ENCODE measurements around the gene FLT1.

GRCh38 chr13:28474491-28475134 lies 20.3 kb downstream of the FLT1 start:
- TF ChIP-seq CTCF (IDR thresholded peaks at IDR 0.05) = no peak
- no peak for TF ChIP-seq EZH2 (IDR thresholded peaks at IDR 0.05)

All from neural progenitor cell (in vitro differentiated cells).